Measurements from ENCODE around the gene RASAL2. TPM values are rescaled to one million over a fixed set of nuclear protein-coding genes. Genes with fewer than 3 reads are reported as not detected.

Gene RASAL2
- polyA plus RNA-seq, 1 experiment = 21.4 TPM

DNA sequence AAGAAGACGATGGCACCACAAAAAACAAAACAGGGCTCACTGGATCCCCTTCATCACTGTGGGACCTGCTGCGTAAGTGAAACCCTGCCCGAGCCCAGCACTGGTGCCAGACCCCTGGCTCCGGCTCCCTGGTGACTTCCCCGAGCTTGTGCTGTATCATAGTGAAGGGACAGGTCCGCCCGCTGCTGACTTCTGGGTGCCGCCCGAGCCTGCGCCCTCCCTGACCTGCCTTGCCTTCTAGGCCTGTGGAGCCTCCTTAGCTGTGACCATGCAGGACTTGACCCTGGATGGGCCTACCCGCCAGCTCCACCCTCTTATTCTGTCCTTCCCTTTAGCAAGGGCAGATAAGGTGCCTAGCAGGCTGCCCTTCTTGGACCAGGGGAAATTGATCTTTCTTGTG lies 426.9 kb downstream of the RASAL2 start:
- no peak for DNase-seq (ENCODE audit: low read depth, low spot score)
- POLR2A ChIA-PET = no interaction called here
- Histone ChIP-seq H3K4me3 (ENCODE audit: low read depth, low read length) (no peak overlapping the region), H3K9me3 (ENCODE audit: control insufficient read depth, insufficient read depth, low read length) (no peaks in the 10 kb centered on the region), H3K27ac (ENCODE audit: low read depth, low read length) (no peak overlapping the region), H3K27me3 (ENCODE audit: control insufficient read depth, insufficient read depth, low read length) (peaks cover 3% of the 10 kb centered on the region)
- CTCF ChIA-PET = interaction anchor here (1.3 kb wide), 1 partner anchor 8 kb away, joined by 3 read pairs; no protein-coding TSS in a partner anchor
- TF ChIP-seq, protein P1, sequence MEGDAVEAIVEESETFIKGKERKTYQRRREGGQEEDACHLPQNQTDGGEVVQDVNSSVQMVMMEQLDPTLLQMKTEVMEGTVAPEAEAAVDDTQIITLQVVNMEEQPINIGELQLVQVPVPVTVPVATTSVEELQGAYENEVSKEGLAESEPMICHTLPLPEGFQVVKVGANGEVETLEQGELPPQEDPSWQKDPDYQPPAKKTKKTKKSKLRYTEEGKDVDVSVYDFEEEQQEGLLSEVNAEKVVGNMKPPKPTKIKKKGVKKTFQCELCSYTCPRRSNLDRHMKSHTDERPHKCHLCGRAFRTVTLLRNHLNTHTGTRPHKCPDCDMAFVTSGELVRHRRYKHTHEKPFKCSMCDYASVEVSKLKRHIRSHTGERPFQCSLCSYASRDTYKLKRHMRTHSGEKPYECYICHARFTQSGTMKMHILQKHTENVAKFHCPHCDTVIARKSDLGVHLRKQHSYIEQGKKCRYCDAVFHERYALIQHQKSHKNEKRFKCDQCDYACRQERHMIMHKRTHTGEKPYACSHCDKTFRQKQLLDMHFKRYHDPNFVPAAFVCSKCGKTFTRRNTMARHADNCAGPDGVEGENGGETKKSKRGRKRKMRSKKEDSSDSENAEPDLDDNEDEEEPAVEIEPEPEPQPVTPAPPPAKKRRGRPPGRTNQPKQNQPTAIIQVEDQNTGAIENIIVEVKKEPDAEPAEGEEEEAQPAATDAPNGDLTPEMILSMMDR (IDR thresholded peaks at IDR 0.05; ENCODE audit: low read depth, low read length) = no peak

DNA sequence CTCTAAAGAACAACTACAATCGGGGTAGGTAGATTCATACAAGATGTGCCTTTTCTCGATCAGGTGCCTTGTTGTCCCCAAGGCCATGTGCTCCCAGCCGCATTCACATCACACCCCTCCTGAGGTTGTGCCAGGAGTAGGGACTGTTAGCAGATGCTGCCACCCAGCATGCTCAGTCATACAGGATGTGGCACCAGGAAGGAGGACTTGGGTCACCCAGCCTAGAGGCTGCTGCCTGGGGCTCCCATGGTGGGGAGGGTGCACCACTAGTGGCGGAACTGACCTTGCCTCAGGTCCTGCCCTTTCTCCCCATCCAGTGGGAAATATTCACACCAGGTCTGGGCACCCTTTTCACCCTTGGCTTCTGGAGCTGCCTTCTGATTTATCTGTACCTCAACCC lies 427.3 kb downstream of the RASAL2 start:
- H3K27me3 ChIP-seq (ENCODE audit: control insufficient read depth, insufficient read depth, low read length) = peaks cover 3% of the 10 kb centered on the region
- POLR2A ChIA-PET = no interaction called here
- H3K27ac ChIP-seq (ENCODE audit: low read depth, low read length) = no peak overlapping the region
- H3K9me3 ChIP-seq (ENCODE audit: control insufficient read depth, insufficient read depth, low read length) = no peaks in the 10 kb centered on the region
- DNase-seq (ENCODE audit: low read depth, low spot score) = no peak
- H3K4me3 ChIP-seq (ENCODE audit: low read depth, low read length) = no peak overlapping the region
- TF ChIP-seq, protein P1 (IDR thresholded peaks at IDR 0.05; ENCODE audit: low read depth, low read length) = no peak
- CTCF ChIA-PET = no interaction called here

DNA sequence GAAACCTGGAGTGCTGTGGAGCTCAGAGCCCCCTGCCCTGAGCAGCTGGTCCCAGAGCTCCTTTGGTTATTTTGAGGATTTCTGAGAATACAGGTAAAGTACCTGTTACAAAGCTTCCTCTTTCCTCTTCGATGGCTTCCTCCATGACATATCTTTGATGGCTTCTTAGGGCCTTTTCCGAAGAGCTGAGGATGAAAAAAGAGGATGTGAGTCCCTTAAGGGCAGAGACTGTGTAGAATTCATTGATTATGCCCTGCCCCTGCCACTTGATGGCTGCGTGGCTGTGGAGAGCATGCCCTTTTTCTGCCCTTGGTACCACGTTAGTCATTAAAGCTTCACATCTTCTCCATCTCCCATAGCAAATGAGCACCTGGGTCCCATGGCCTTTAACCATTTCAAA lies 433.2 kb downstream of the RASAL2 start:
- Histone ChIP-seq H3K9me3 (ENCODE audit: control insufficient read depth, insufficient read depth, low read length) (no peaks in the 10 kb centered on the region), H3K27ac (ENCODE audit: low read depth, low read length) (no peak overlapping the region), H3K27me3 (ENCODE audit: control insufficient read depth, insufficient read depth, low read length) (peaks cover under 1% of the 10 kb centered on the region), H3K4me3 (ENCODE audit: low read depth, low read length) (no peak overlapping the region)
- no peak for DNase-seq (ENCODE audit: low read depth, low spot score)
- POLR2A ChIA-PET = no interaction called here
- CTCF ChIA-PET = interaction anchor here (0.6 to 7.9 kb wide), 6 partner anchors 26 to 476 kb away, joined by 3 to 65 read pairs (median 12); no protein-coding TSS in a partner anchor
- TF ChIP-seq, protein P1 (IDR thresholded peaks at IDR 0.05; ENCODE audit: low read depth, low read length) = no peak

DNA sequence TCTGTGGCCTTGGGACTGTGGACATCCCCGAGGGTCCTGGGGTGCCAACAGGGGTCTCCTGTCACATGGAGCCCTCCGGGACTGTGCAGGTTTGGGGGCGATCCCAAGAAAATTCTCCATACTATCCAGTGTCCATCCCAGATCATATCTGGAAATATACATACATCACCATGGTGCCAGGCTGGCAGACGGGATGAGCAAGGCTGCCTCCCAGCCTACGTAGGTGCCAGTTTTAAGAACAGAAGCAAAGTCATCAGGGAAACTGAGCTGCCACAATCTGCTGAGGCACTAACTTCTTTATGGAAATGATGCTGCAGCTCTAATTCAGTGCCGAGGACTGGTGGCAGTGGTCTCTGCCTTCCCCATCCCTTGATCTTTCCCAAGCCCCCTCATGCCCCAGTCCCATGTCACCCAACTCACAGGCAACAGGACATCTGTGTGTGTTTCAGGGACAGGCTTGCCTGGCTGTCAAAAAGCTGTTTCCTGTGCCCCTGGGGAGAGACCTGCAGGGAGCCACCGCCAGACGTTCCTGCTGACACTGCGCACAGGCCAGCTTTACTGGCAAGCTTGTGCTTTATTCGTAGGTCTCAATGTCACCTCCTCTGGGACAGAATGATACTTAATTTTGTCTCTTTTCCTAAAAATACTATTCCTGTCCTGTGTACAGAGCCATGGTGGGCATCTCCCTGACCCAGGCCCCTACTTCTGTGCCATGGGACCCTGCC lies 434.5 kb downstream of the RASAL2 start:
- POLR2A ChIA-PET = no interaction called here
- CTCF ChIA-PET = interaction anchor here (0.7 to 7.9 kb wide), 6 partner anchors 8 to 474 kb away, joined by 3 to 101 read pairs (median 37); no protein-coding TSS in a partner anchor
- Histone ChIP-seq H3K27me3 (ENCODE audit: control insufficient read depth, insufficient read depth, low read length) (no peaks in the 10 kb centered on the region), H3K9me3 (ENCODE audit: control insufficient read depth, insufficient read depth, low read length) (no peaks in the 10 kb centered on the region), H3K27ac (ENCODE audit: low read depth, low read length) (no peak overlapping the region), H3K4me3 (ENCODE audit: low read depth, low read length) (no peak overlapping the region)
- DNase-seq (ENCODE audit: low read depth, low spot score) = no peak
- TF ChIP-seq, protein P1 (IDR thresholded peaks at IDR 0.05; ENCODE audit: low read depth, low read length) = no peak

DNA sequence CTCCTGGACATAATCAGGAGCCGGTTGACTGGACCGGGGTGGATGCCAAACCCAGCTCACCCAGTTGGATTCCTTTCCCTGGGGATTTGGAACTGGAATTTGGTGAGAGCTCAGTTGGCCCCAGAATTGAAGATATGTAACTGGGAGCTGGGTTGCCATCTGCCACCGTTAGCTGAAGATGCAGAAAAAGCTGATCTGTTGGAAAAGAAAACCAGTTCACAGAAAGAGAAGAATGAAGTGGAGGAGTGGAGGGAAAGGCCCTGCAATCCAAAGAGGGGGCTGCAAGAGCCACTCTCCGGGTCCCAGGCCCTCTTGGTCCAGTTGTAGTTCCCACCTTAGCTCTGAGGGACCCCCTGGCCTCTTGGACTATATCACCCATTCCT lies 435.0 kb downstream of the RASAL2 start:
- TF ChIP-seq, protein P1 (IDR thresholded peaks at IDR 0.05; ENCODE audit: low read depth, low read length) = no peak
- CTCF ChIA-PET = interaction anchor here (0.7 to 7.9 kb wide), 6 partner anchors 9 to 473 kb away, joined by 3 to 101 read pairs (median 36); no protein-coding TSS in a partner anchor

More for the DNA sequence above, 435.0 kb downstream of the RASAL2 start:
- DNase-seq (ENCODE audit: low read depth, low spot score) = no peak
- H3K9me3 ChIP-seq (ENCODE audit: control insufficient read depth, insufficient read depth, low read length) = no peaks in the 10 kb centered on the region
- H3K27ac ChIP-seq (ENCODE audit: low read depth, low read length) = no peak overlapping the region
- no peaks in the 10 kb centered on the region for H3K27me3 ChIP-seq (ENCODE audit: control insufficient read depth, insufficient read depth, low read length)
- POLR2A ChIA-PET = no interaction called here
- H3K4me3 ChIP-seq (ENCODE audit: low read depth, low read length) = no peak overlapping the region

Measured in AG04450 (cell line).